Ramos (cell line): ENCODE data around the gene KLHL12.

Experiments used
- in situ Hi-C: fragments of 300-500 bp; cut with MboI; formaldehyde crosslinking; loops from one replicate; pipeline ENCODE4 v1.14.3; 2022; ENCODE audit warnings: low sequenced_read_pairs; ENCODE audit not compliant: unreplicated experiment

The KLHL12 gene

DNA sequence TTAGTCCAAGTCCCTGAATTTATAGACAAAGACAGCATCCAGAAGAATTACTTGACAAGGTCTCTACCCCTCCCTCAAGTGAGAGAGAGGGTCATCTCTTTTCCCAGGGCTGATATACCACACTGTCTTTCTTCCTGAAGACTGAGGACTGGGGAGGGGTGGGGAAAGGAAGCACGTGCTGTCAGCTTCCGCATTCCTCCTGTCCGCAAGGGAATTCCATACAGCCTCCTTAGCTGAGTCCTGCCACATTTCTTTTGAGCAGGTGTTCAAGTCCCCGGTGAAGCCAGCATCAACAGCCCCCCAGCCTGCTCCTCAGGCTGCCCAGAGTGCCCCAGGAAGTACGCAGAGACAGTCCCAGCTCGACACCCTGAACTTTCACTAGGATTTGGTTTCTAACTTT, 82.1 kb downstream of the KLHL12 start:
- in situ Hi-C loops: no loop called here

- in situ Hi-C loops: no loop called here
Observed at GRCh38 chr1:202844259-202844658, 82.8 kb downstream of the KLHL12 start.

DNA sequence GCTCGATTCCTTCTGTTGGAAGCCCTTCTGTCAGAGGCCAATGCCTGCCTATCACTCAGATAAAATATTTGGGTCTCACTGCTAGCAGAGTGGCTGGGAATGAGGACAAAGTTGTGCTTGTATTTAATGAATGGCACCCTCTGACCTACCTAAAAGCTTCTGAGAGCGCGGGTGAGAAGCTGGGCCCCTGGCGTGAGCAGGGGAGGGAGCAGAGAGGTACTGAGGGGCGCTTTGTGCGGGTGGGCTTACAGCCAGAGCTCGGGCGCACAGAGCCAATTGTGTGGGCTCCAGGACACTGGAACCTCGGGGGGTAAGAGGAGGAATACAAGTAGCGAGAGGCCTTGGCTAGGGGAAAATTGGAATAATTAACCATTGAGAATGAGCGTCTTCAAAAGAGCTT, 84.0 kb downstream of the KLHL12 start:
- in situ Hi-C loops: no loop called here
